GM18505 (cell line): ENCODE measurements around the gene COLEC11.
A peak's percentile ranks its signal among the peaks of the same experiment; 100 is the strongest.

Experiments used
- ATAC-seq: cut with Tn5 transposase; IDR thresholded peaks from one replicate; pipeline ENCODE4 v1.9.1; 2021; ENCODE audit not compliant: unreplicated experiment
- POLR2A ChIP-seq: IDR thresholded peaks from 4 replicates; pipeline ENCODE4 v1.6.1; 2011; ENCODE audit warnings: borderline replicate concordance; ENCODE audit not compliant: insufficient read depth, insufficient read length; ENCODE audit errors: extremely low read depth

Gene COLEC11

GRCh38 chr2:3638456-3638810 is 43.5 kb downstream of the COLEC11 start:
- ATAC-seq: no peak
- no peak for TF ChIP-seq POLR2A

GRCh38 chr2:3639015-3639630 is 44.2 kb downstream of the COLEC11 start:
- ATAC-seq: no peak
- TF ChIP-seq POLR2A: no peak

- TF ChIP-seq POLR2A: no peak
- ATAC-seq: no peak
Measured at GRCh38 chr2:3639653-3640052, 44.7 kb downstream of the COLEC11 start.

GRCh38 chr2:3641181-3641580 is 46.3 kb downstream of the COLEC11 start:
- ATAC-seq: no peak
- TF ChIP-seq POLR2A: no peak

GRCh38 chr2:3641841-3642421 is 47.0 kb downstream of the COLEC11 start:
- no peak for ATAC-seq

GRCh38 chr2:3642521-3643215 is 47.8 kb downstream of the COLEC11 start:
- no peak for ATAC-seq
- no peak for TF ChIP-seq POLR2A

More at GRCh38 chr2:3641841-3642421, 47.0 kb downstream of the COLEC11 start:
- TF ChIP-seq POLR2A: no peak

GRCh38 chr2:3643371-3644245 is 48.7 kb downstream of the COLEC11 start:
- no peak for ATAC-seq
- no peak for TF ChIP-seq POLR2A

- TF ChIP-seq POLR2A: no peak
- ATAC-seq: peak; percentile 71
Measured at GRCh38 chr2:3644246-3644525, 49.3 kb downstream of the COLEC11 start.

GRCh38 chr2:3644891-3645605 is 50.1 kb downstream of the COLEC11 start:
- TF ChIP-seq POLR2A: no peak
- no peak for ATAC-seq

GRCh38 chr2:3645745-3646389 is 51.0 kb downstream of the COLEC11 start:
- no peak for ATAC-seq
- TF ChIP-seq POLR2A: no peak

GRCh38 chr2:3646446-3646845 is 51.5 kb downstream of the COLEC11 start:
- no peak for ATAC-seq

GRCh38 chr2:3647246-3647645 is 52.3 kb downstream of the COLEC11 start:
- ATAC-seq: no peak
- no peak for TF ChIP-seq POLR2A

More at GRCh38 chr2:3646446-3646845, 51.5 kb downstream of the COLEC11 start:
- TF ChIP-seq POLR2A: no peak
